HFFc6 (cell line): ENCODE results near the gene NKAPL. TPM values are rescaled to one million over a fixed set of nuclear protein-coding genes. Genes with fewer than 3 reads are reported as not detected.

ENCODE experiments used
- DNase-seq: peaks from one replicate; pipeline ENCODE4 v3.0.0-alpha.2; 2018
- H3K27ac Mint-ChIP-seq: 2 replicates; pipeline ENCODE4 v1.8.0; 2020; ENCODE audit warnings: mild to moderate bottlenecking, mixed read lengths
- H3K27me3 Mint-ChIP-seq: 2 replicates; pipeline ENCODE4 v1.8.0; 2021; ENCODE audit warnings: mild to moderate bottlenecking, moderate library complexity, mixed read lengths; ENCODE audit not compliant: insufficient read depth
- H3K36me3 Mint-ChIP-seq: 2 replicates; pipeline ENCODE4 v1.8.0; 2021; ENCODE audit warnings: low read depth, mixed read lengths
- H3K4me1 Mint-ChIP-seq: 2 replicates; pipeline ENCODE4 v1.8.0; 2020; ENCODE audit warnings: low read depth, mixed read lengths
- H3K4me3 Mint-ChIP-seq: 2 replicates; pipeline ENCODE4 v1.8.0; 2020; ENCODE audit warnings: mild to moderate bottlenecking, moderate library complexity, mixed read lengths
- H3K9me3 Mint-ChIP-seq: 2 replicates; pipeline ENCODE4 v1.8.0; 2020; ENCODE audit warnings: mild to moderate bottlenecking, mixed read lengths
- CTCF ChIP-seq: fragments of 200-600 bp; sonication (generic); IDR thresholded peaks from 2 replicates; pipeline ENCODE4 v1.5.0; 2021; ENCODE audit warnings: antibody characterized with exemption, mild to moderate bottlenecking
- total RNA-seq, 6 experiments: library from RNA; stranded (reverse); fragmentation: NEBNext Ultra II Directional; extraction: Animal tissue kit (Norgen Biotek cat#: 25700); gene quantifications; 2 replicates in 1 of 6; 3 replicates in 5 of 6; pipeline ENCODE4 v1.2.3, GENCODE V29; 2021

NKAPL gene
- total RNA-seq, 6 experiments from 2014 or later: not detected

- no peak overlapping the region for H3K4me3 Mint-ChIP-seq
- no peaks in the 10 kb centered on the region for H3K9me3 Mint-ChIP-seq
- DNase-seq: no peak
- peaks cover 19% of the 10 kb centered on the region for H3K4me1 Mint-ChIP-seq
- TF ChIP-seq CTCF: no peak
- H3K36me3 Mint-ChIP-seq: no peaks in the 10 kb centered on the region
- no peak overlapping the region for H3K27ac Mint-ChIP-seq
- no peaks in the 10 kb centered on the region for H3K27me3 Mint-ChIP-seq
Observed at GRCh38 chr6:28263922-28264321, 4.8 kb downstream of the NKAPL start.

GRCh38 chr6:28264834-28265401, 5.8 kb downstream of the NKAPL start:
- peaks cover 6% of the 10 kb centered on the region; the same call in 1 of the 2 replicates for H3K36me3 Mint-ChIP-seq
- H3K27ac Mint-ChIP-seq: no peak overlapping the region
- DNase-seq: no peak
- TF ChIP-seq CTCF: no peak
- no peaks in the 10 kb centered on the region for H3K9me3 Mint-ChIP-seq
- H3K4me1 Mint-ChIP-seq: peaks cover 28% of the 10 kb centered on the region
- no peak overlapping the region; the same call in 1 of the 2 replicates for H3K4me3 Mint-ChIP-seq
- no peaks in the 10 kb centered on the region for H3K27me3 Mint-ChIP-seq

- H3K27ac Mint-ChIP-seq: no peak overlapping the region
- no peak for DNase-seq
- peaks cover 20% of the 10 kb centered on the region for H3K36me3 Mint-ChIP-seq
- H3K27me3 Mint-ChIP-seq: no peaks in the 10 kb centered on the region
- no peak for TF ChIP-seq CTCF
- H3K4me1 Mint-ChIP-seq: peaks cover 39% of the 10 kb centered on the region
- H3K4me3 Mint-ChIP-seq: no peak overlapping the region
- H3K9me3 Mint-ChIP-seq: no peaks in the 10 kb centered on the region
Observed at GRCh38 chr6:28266563-28266961, 7.5 kb downstream of the NKAPL start.

GRCh38 chr6:28266962-28267694, 8.0 kb downstream of the NKAPL start, which contains the start of gene ZSCAN26:
Gene ZSCAN26, plus strand, starts transcription at chr6:28267143. Its CDS starts 4,777 bp downstream, at chr6:28271920.
- H3K27ac Mint-ChIP-seq: no peak within 1 kb of the TSS
- DNase-seq: peak; percentile 84
- no peak within 1 kb of the TSS for H3K4me3 Mint-ChIP-seq

GRCh38 chr6:28267695-28268059, 8.6 kb downstream of the NKAPL start:
- no peak for TF ChIP-seq CTCF
- no peak overlapping the region for H3K27ac Mint-ChIP-seq
- no peak overlapping the region for H3K4me3 Mint-ChIP-seq
- no peaks in the 10 kb centered on the region for H3K27me3 Mint-ChIP-seq
- peaks cover 39% of the 10 kb centered on the region for H3K4me1 Mint-ChIP-seq
- no peak for DNase-seq
- H3K9me3 Mint-ChIP-seq: no peaks in the 10 kb centered on the region
- H3K36me3 Mint-ChIP-seq: peaks cover 30% of the 10 kb centered on the region

More at GRCh38 chr6:28266962-28267694, 8.0 kb downstream of the NKAPL start, which contains the start of gene ZSCAN26:
- H3K27me3 Mint-ChIP-seq: no peaks in the 10 kb centered on the region
- TF ChIP-seq CTCF: no peak
- H3K36me3 Mint-ChIP-seq: peaks cover 24% of the 10 kb centered on the region
- H3K9me3 Mint-ChIP-seq: no peaks in the 10 kb centered on the region
- H3K4me1 Mint-ChIP-seq: peaks cover 39% of the 10 kb centered on the region
